ENCODE measurements around the gene REM2. TPM values are rescaled to one million over a fixed set of nuclear protein-coding genes. Genes with fewer than 3 reads are reported as not detected.

The REM2 gene
- total RNA-seq, 1 donor = 0.09 TPM

GRCh38 chr14:22861651-22862050, 21.4 kb upstream of the REM2 start:
- no peak overlapping the region for H3K4me3 ChIP-seq (ENCODE audit: low read depth, low read length)
- TF ChIP-seq CTCF (IDR thresholded peaks at IDR 0.05; ENCODE audit: insufficient read depth, low read length) = no peak
- DNase-seq (ENCODE audit: low read depth) = no peak

- DNase-seq (ENCODE audit: low read depth) = no peak
- H3K4me3 ChIP-seq (ENCODE audit: low read depth, low read length) = no peak overlapping the region
- no peak for TF ChIP-seq CTCF (IDR thresholded peaks at IDR 0.05; ENCODE audit: insufficient read depth, low read length)
These were observed 18.0 kb upstream of the REM2 start for GRCh38 chr14:22864979-22865378.

- H3K4me3 ChIP-seq (ENCODE audit: low read depth, low read length) = no peak overlapping the region
- DNase-seq (ENCODE audit: low read depth) = no peak
- TF ChIP-seq CTCF (IDR thresholded peaks at IDR 0.05; ENCODE audit: insufficient read depth, low read length) = peak; percentile 25
These were observed 17.3 kb upstream of the REM2 start for GRCh38 chr14:22865424-22866405.

- H3K4me3 ChIP-seq (ENCODE audit: low read depth, low read length) = no peak overlapping the region
- no peak for TF ChIP-seq CTCF (IDR thresholded peaks at IDR 0.05; ENCODE audit: insufficient read depth, low read length)
- no peak for DNase-seq (ENCODE audit: low read depth)
These were observed 16.1 kb upstream of the REM2 start for GRCh38 chr14:22866874-22867273.

- peak overlapping the region; percentile 86 for H3K4me3 ChIP-seq (ENCODE audit: low read depth, low read length)
- TF ChIP-seq CTCF (IDR thresholded peaks at IDR 0.05; ENCODE audit: insufficient read depth, low read length) = no peak
- DNase-seq (ENCODE audit: low read depth) = no peak
These were observed 12.2 kb upstream of the REM2 start for GRCh38 chr14:22870811-22871223.

- H3K4me3 ChIP-seq (ENCODE audit: low read depth, low read length) = peak within 1 kb of the TSS; percentile 86
- peak; percentile 84 for DNase-seq (ENCODE audit: low read depth)
- TF ChIP-seq CTCF (IDR thresholded peaks at IDR 0.05; ENCODE audit: insufficient read depth, low read length) = no peak
These were observed 11.6 kb upstream of the REM2 start, which contains the start of gene LRP10 for GRCh38 chr14:22871224-22872032. Gene LRP10 (plus strand): TSS chr14:22871740. CDS start chr14:22872304, 564 bp downstream.
